ENCODE results near the gene TTC27. TPM values are rescaled to one million over a fixed set of nuclear protein-coding genes. Genes with fewer than 3 reads are reported as not detected.
A peak's percentile ranks its signal among the peaks of the same experiment; 100 is the strongest.
"Not testable (repeated sequence)": the region's sequence is repeated elsewhere in the genome, so short reads cannot be mapped to it uniquely, and the experiment has no call there.

The TTC27 gene
- total and polyA plus RNA-seq, 5 experiments from 2014 or later, result 19.5 to 29.1 (median 24.8) TPM

DNA sequence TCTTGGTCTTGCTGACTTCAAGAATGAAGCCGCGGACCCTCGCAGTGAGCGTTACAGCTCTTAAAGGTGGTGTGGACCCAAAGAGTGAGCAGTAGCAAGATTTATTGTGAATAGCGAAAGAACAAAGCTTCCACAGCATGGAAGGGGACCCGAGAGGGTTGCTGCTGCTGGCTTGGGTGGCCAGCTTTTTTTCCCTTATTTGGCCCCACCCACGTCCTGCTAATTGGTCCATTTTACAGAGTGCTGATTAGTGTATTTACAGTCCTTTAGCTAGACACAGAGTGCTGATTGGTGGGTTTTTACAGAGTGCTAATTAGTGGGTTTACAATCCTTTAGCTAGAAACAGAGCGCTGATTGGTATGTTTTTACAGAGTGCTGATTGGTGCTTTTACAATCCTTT lies 230.9 kb downstream of the TTC27 start:
- ATAC-seq, result no peak
- H3K36me3 Mint-ChIP-seq, result no peaks in the 10 kb centered on the region
- H3K4me1 Mint-ChIP-seq, result peaks cover 0 to 1% (median 0%) of the 10 kb centered on the region in 4 donors

DNA sequence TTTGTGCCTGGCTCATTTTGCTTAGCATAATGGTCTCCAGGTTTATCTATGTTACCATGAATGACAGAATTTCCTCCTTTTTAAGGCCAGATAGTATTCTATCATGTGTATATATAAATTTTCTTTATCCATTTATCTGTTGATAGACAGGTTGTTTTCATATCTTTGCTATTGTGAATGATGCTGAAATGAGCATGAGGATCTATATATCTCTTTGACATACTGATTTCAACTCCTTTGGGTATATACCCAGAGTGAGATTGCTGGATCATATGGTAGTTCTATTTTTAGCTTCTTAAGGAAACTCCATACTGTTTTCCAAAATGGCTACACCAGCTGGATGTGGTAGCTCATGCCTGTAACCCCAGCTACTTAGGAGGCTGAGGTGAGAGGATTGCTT lies 232.5 kb downstream of the TTC27 start:
- Mint-ChIP-seq H3K36me3 (no peaks in the 10 kb centered on the region), H3K27me3 (peaks cover 3 to 13% (median 5%) of the 10 kb centered on the region in 5 donors), H3K27ac (no peak overlapping the region), H3K4me1 (peaks cover 0 to 1% (median 0%) of the 10 kb centered on the region in 4 donors), H3K4me3 (no peak overlapping the region), H3K9me3 (no peaks in the 10 kb centered on the region)
- no peak for DNase-seq
- POLR2A ChIA-PET, result no interaction called here
- no peak for ATAC-seq

More for the DNA sequence above, 230.9 kb downstream of the TTC27 start:
- H3K27me3 Mint-ChIP-seq, result peaks cover 5 to 27% (median 13%) of the 10 kb centered on the region in 5 donors
- H3K27ac Mint-ChIP-seq, result peak overlapping the region in 1 of 10 donors; percentile 77
- no peaks in the 10 kb centered on the region for H3K9me3 Mint-ChIP-seq
- POLR2A ChIA-PET, result no interaction called here
- DNase-seq, result no peak
- H3K4me3 Mint-ChIP-seq, result no peak overlapping the region

DNA sequence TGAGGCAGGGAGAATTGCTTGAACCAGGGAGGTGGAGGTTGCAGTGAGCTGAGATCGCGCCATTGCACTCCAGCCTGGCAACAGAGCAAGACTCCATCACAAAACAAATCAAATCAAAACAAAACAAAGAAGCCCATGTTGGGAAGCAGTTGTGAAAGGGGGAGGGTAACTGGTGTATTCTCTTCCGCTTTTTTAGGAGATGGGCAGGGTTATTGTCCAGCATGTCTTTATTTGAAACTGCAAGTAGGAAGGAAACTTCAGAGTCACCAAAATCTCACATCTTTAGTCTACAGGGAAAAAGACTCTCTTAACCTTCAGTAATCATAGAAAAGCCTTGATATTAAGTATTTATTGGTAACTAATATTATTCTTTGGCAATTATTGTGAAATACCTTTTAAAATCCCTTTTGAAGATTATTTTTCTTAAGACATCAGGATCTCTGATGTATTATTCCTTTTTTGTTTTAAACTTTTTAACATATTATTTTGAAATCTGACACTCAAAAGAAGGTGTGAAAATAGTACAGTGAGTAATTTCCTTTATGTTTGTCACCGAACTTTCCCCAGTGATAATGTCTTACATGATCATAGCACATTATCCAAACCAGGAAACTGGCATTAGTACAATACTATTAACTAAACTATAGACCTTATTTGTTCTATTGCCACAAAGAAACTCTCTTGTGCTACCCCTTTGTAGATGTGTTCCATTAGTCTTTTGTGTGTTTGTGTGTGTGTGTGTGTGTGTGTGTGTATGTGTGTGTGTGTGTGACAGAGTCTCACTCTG lies 234.6 kb downstream of the TTC27 start:
- DNase-seq (no peak), ATAC-seq (no peak)
- H3K36me3 Mint-ChIP-seq, result no peaks in the 10 kb centered on the region
- no peak overlapping the region for H3K4me3 Mint-ChIP-seq
- H3K27ac Mint-ChIP-seq, result no peak overlapping the region
- H3K9me3 Mint-ChIP-seq, result no peaks in the 10 kb centered on the region
- peaks cover 0 to 1% (median 0%) of the 10 kb centered on the region in 4 donors for H3K4me1 Mint-ChIP-seq
- POLR2A ChIA-PET, result no interaction called here
- H3K27me3 Mint-ChIP-seq, result peaks cover 0 to 12% (median 0%) of the 10 kb centered on the region in 5 donors

DNA sequence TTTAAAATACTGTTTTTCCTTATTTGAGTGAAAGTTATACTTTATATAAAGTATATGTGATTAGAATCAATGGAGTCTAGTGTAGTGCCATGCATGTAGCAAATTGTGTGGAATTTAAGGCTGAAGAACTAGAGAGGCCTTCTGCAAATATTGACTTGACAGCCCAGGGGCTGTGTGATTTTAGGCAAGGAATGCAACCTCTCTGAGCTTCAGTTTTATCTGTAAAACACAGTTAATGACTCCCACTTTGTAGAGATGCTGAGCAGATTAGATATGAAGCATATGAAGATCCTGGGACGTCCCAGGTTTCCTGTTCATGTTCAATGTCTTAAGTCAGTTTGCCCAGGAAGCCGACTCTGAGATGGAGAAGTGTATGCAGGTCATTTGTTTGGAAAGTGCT lies 235.5 kb downstream of the TTC27 start:
- Mint-ChIP-seq H3K27ac (no peak overlapping the region), H3K9me3 (no peaks in the 10 kb centered on the region), H3K4me3 (no peak overlapping the region), H3K27me3 (peaks cover 0 to 9% (median 0%) of the 10 kb centered on the region in 5 donors), H3K36me3 (no peaks in the 10 kb centered on the region), H3K4me1 (peaks cover 0 to 1% (median 0%) of the 10 kb centered on the region in 4 donors)
- no peak for ATAC-seq
- POLR2A ChIA-PET, result no interaction called here
- DNase-seq, result no peak

DNA sequence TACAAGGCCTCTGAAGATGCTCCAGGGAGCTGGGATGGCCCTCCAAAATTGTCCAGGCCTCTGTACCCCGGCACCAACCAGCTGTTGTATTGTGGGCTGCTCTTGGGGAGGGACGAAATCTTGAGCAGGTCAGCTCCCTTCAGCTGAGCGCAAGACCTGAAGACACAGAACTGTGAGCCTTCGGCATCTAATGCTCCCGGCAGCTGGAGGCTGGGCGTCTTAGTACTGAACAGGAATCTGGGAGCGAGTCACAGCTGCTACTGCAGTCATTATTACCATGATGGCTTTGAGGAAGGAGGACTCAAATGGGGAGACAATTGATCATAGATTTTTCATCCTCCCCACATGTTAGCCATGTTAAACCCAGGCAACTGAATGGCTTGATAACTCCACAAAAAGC lies 236.0 kb downstream of the TTC27 start:
- DNase-seq, result no peak
- Mint-ChIP-seq H3K36me3 (no peaks in the 10 kb centered on the region), H3K27me3 (peaks cover 0 to 9% (median 0%) of the 10 kb centered on the region in 5 donors), H3K27ac (no peak overlapping the region), H3K9me3 (no peaks in the 10 kb centered on the region), H3K4me1 (peaks cover 0 to 1% (median 0%) of the 10 kb centered on the region in 4 donors), H3K4me3 (no peak overlapping the region)
- POLR2A ChIA-PET, result no interaction called here
- no peak for ATAC-seq

DNA sequence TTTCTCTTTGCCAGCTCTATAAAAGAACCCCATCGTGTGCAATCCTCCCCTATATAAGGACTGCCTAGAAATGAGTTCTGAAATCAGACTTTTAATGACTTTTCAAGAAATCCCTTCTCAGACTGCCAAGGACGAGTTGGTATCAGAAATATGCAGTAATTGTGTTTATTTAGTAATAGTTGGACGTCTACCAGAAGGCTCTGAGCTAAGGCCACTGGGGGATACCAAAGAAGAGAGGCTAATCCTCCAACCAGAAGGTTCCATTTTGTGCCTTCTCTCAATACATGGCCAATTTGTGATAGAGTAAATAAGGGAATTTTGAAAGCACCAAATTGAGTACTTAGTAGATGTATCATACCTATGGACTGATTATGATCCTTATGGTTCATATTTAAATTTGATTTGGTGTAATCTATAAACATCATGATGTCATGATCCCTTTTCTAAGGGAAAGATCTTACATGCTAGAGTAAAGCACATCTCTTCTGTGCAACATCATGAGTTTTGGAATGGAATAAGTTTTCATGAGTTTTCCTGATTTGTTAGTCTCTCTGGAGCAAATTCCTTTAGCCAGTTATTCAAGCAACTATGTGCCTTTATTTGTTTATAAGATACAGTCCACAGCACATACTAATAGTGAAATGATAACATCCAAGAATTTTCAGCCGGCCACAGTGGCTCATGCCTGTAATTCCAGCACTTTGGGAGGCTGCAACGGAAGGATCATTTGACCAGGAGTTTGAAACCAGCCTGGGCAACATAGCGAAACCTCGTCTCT lies 236.7 kb downstream of the TTC27 start:
- Mint-ChIP-seq H3K27ac (no peak overlapping the region), H3K36me3 (no peaks in the 10 kb centered on the region), H3K4me3 (no peak overlapping the region), H3K27me3 (peaks cover 0 to 9% (median 0%) of the 10 kb centered on the region in 5 donors), H3K9me3 (no peaks in the 10 kb centered on the region), H3K4me1 (peaks cover 0 to 1% (median 0%) of the 10 kb centered on the region in 4 donors)
- POLR2A ChIA-PET, result no interaction called here
- ATAC-seq (no peak), DNase-seq (no peak)

DNA sequence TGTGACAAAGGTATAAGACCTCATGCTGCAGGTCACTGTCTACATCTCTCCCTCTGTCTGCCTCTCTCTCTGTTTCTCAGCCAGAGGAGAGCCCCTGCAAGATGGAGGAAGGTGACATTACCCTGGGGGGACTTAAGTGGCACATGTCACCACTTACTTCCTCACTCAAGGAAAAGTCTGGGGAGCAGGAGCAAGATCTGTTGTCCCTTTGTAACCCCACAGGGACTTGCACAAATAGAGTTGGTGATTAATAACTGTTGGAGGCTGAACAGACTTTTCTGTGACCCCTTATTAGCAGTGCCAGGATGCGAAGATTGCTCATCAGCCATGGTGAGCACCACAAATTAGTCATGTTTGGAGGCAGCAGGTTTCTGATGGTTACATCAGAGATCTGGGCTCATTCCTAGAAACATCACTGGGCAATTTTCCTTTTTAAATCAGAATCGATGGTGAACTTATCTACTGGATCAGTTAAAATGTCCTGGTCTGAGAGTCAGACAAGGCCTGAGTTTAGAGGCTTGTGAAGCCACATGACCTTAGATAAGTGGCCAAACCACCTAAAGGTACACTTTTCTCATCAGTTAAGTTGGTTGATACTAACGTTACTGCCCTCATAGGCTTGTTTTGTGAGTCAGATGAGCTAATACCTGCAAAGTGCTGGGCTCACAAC lies 237.7 kb downstream of the TTC27 start:
- H3K27me3 Mint-ChIP-seq, result peaks cover 0 to 9% (median 2%) of the 10 kb centered on the region in 5 donors
- no peak overlapping the region for H3K4me3 Mint-ChIP-seq
- DNase-seq (no peak), ATAC-seq (no peak)
- POLR2A ChIA-PET, result no interaction called here
- peaks cover 0 to 1% (median 0%) of the 10 kb centered on the region in 4 donors for H3K4me1 Mint-ChIP-seq
- no peaks in the 10 kb centered on the region for H3K36me3 Mint-ChIP-seq
- H3K9me3 Mint-ChIP-seq, result no peaks in the 10 kb centered on the region
- H3K27ac Mint-ChIP-seq, result no peak overlapping the region

DNA sequence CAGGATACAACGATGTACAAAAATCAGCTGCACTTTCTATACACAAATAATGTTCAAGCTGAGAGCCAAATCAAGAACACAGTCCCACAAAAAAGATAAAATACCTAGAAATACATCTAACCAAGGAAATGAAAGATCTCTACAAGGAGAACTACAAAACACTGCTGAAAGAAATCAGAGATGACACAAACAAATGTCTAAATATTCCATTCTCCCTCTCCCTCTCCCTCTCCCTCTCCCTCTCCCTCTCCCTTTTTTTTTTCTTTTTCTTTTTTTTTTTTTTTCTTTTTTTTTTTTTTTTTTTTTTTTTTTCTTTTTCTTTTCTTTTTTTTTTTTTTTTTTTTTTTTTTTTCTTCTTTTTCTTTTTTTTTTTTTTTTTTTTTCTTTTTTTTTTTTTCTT lies 238.6 kb downstream of the TTC27 start:
- ATAC-seq, result not testable (repeated sequence)

More for the DNA sequence above, 238.6 kb downstream of the TTC27 start:
- peak overlapping the region in 1 of 10 donors; percentile 61 for H3K27ac Mint-ChIP-seq
- H3K27me3 Mint-ChIP-seq, H3K9me3 Mint-ChIP-seq, DNase-seq, H3K4me1 Mint-ChIP-seq, POLR2A ChIA-PET, H3K36me3 Mint-ChIP-seq, H3K4me3 Mint-ChIP-seq: not testable (repeated sequence)

Small RNA genes lying within 50 kb of the gene (microRNA-seq; reads per million reads assigned to microRNA genes)
- not detected for gene MIR4765 (ENCODE audit: borderline microRNAs expressed)
